ENCODE results near the gene NAA10. TPM values are rescaled to one million over a fixed set of nuclear protein-coding genes. Genes with fewer than 3 reads are reported as not detected.

Gene NAA10
- total RNA-seq, 1 experiment from 2014 or later: 91.3 TPM

- no peaks in the 10 kb centered on the region for H3K36me3 Mint-ChIP-seq (ENCODE audit: insufficient read depth, unreplicated experiment)
- Histone ChIP-seq H3K4me1 (0 out of 2 replicates have a peak, but pooled peaks cover 5% of the 10 kb centered on the region), H3K9me3 (no peaks in the 10 kb centered on the region), H3K36me3 (ENCODE audit: control insufficient read depth, insufficient read depth, low read length) (no peaks in the 10 kb centered on the region), H3K4me3 (ENCODE audit: low read depth, low read length) (no peak overlapping the region), H3K27me3 (replicated peaks; ENCODE audit: control insufficient read depth, insufficient read depth, low read length) (no peaks in the 10 kb centered on the region)
- intact Hi-C loops (cut with micrococcal nuclease; ENCODE audit: unreplicated experiment): loop anchor here (10.0 kb wide), 1 partner anchor 73 kb away; no protein-coding TSS in a partner anchor
- H3K27me3 Mint-ChIP-seq (ENCODE audit: insufficient read depth, unreplicated experiment): no peaks in the 10 kb centered on the region
- no peak for DNase-seq
- H3K4me3 Mint-ChIP-seq (ENCODE audit: unreplicated experiment): no peak overlapping the region
- no peaks in the 10 kb centered on the region for H3K9me3 Mint-ChIP-seq (ENCODE audit: unreplicated experiment)
- no peak for TF ChIP-seq CTCF (IDR thresholded peaks at IDR 0.05; ENCODE audit: insufficient read depth in 1 of 2, low read depth in 1 of 2, low read length in 1 of 2, severe bottlenecking in 1 of 2, unreplicated experiment in 1 of 2)
- no peaks in the 10 kb centered on the region for H3K4me1 Mint-ChIP-seq (ENCODE audit: low read depth, unreplicated experiment)
- ChIA-PET CTCF (no interaction called here), POLR2A (no interaction called here)
- no TSS peak for BruUV-seq (replicated peaks)
- no peak overlapping the region for H3K27ac Mint-ChIP-seq (ENCODE audit: unreplicated experiment)
These were observed 47.5 kb downstream of the NAA10 start for GRCh38 chrX:153887385-153887784.

DNA sequence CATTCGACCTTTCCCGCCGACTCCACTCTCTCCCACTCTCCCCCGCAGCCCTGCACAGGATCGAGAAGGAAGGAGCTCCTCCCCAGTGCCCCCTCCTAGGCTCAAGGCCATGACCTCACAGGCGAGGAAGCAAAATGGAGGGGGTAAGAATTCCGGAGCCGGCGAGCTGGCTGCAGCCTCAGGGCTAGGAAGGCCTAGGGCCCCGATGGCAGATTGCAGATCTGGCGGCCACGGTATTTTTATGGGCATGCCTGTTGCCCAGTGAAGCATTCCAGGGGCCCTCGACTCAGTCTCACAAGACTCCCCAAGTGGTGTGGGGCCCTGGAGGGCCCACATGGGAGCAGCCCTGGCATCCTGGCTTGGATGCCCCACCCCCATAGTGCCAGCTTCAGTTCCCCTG, 47.9 kb downstream of the NAA10 start:
- POLR2A ChIA-PET: no interaction called here
- CTCF ChIA-PET: no interaction called here
- no peak overlapping the region for H3K4me3 ChIP-seq (ENCODE audit: low read depth, low read length)
- no peak for DNase-seq
- no peak for TF ChIP-seq CTCF (IDR thresholded peaks at IDR 0.05; ENCODE audit: insufficient read depth in 1 of 2, low read depth in 1 of 2, low read length in 1 of 2, severe bottlenecking in 1 of 2, unreplicated experiment in 1 of 2)
- H3K9me3 Mint-ChIP-seq (ENCODE audit: unreplicated experiment): no peaks in the 10 kb centered on the region
- H3K27ac Mint-ChIP-seq (ENCODE audit: unreplicated experiment): no peak overlapping the region
- H3K4me3 Mint-ChIP-seq (ENCODE audit: unreplicated experiment): peak overlapping the region; percentile 54
- BruUV-seq (replicated peaks): no TSS peak
- H3K9me3 ChIP-seq: no peaks in the 10 kb centered on the region
- no peaks in the 10 kb centered on the region for H3K27me3 ChIP-seq (replicated peaks; ENCODE audit: control insufficient read depth, insufficient read depth, low read length)
- no peaks in the 10 kb centered on the region for H3K4me1 Mint-ChIP-seq (ENCODE audit: low read depth, unreplicated experiment)
- intact Hi-C loops (cut with micrococcal nuclease; ENCODE audit: unreplicated experiment): loop anchor here (10.0 kb wide), 1 partner anchor 72 kb away; no protein-coding TSS in a partner anchor
- no peaks in the 10 kb centered on the region for H3K27me3 Mint-ChIP-seq (ENCODE audit: insufficient read depth, unreplicated experiment)
- 0 out of 2 replicates have a peak, but pooled peaks cover 6% of the 10 kb centered on the region for H3K4me1 ChIP-seq
- H3K36me3 Mint-ChIP-seq (ENCODE audit: insufficient read depth, unreplicated experiment): no peaks in the 10 kb centered on the region
- no peaks in the 10 kb centered on the region for H3K36me3 ChIP-seq (ENCODE audit: control insufficient read depth, insufficient read depth, low read length)

- no peak for DNase-seq
- POLR2A ChIA-PET: interaction anchor here (0.6 kb wide), 1 partner anchor 25 kb away, joined by 7 read pairs; no protein-coding TSS in a partner anchor
These were observed 48.6 kb downstream of the NAA10 start, which contains the start of gene L1CAM for GRCh38 chrX:153885968-153886903. TSS of gene L1CAM (minus strand) at chrX:153886173. CDS start at chrX:153875836, 10,337 bp downstream.

More at GRCh38 chrX:153885968-153886903, 48.6 kb downstream of the NAA10 start, which contains the start of gene L1CAM:
- no peak for TF ChIP-seq CTCF (IDR thresholded peaks at IDR 0.05; ENCODE audit: insufficient read depth in 1 of 2, low read depth in 1 of 2, low read length in 1 of 2, severe bottlenecking in 1 of 2, unreplicated experiment in 1 of 2)
- CTCF ChIA-PET: no interaction called here
- H3K4me1 Mint-ChIP-seq (ENCODE audit: low read depth, unreplicated experiment): no peaks in the 10 kb centered on the region
- peak within 1 kb of the TSS; percentile 54 for H3K4me3 Mint-ChIP-seq (ENCODE audit: unreplicated experiment)
- H3K9me3 ChIP-seq: no peaks in the 10 kb centered on the region
- peaks cover 13% of the 10 kb centered on the region; the same call in 1 of the 2 replicates for H3K4me1 ChIP-seq
- peak within 1 kb of the TSS; percentile 16 for H3K4me3 ChIP-seq (ENCODE audit: low read depth, low read length)
- H3K36me3 Mint-ChIP-seq (ENCODE audit: insufficient read depth, unreplicated experiment): no peaks in the 10 kb centered on the region
- no peaks in the 10 kb centered on the region for H3K27me3 Mint-ChIP-seq (ENCODE audit: insufficient read depth, unreplicated experiment)
- no peaks in the 10 kb centered on the region for H3K27me3 ChIP-seq (replicated peaks; ENCODE audit: control insufficient read depth, insufficient read depth, low read length)
- H3K9me3 Mint-ChIP-seq (ENCODE audit: unreplicated experiment): no peaks in the 10 kb centered on the region
- H3K36me3 ChIP-seq (ENCODE audit: control insufficient read depth, insufficient read depth, low read length): no peaks in the 10 kb centered on the region
- no peak within 1 kb of the TSS for H3K27ac Mint-ChIP-seq (ENCODE audit: unreplicated experiment)
- intact Hi-C loops (cut with micrococcal nuclease; ENCODE audit: unreplicated experiment): loop anchor here (10.0 kb wide), 1 partner anchor 71 kb away; no protein-coding TSS in a partner anchor
- BruUV-seq (replicated peaks): no TSS peak
